Epithelial cell of prostate (primary cell): ENCODE measurements around the gene CHRNB1.

Source experiments
- DNase-seq: peaks from one replicate; pipeline ENCODE4 v3.0.0-alpha.2; 2011; ENCODE audit warnings: low read depth, low spot score
- H3K27ac ChIP-seq: fragments of 450-650 bp; 2 replicates; pipeline ENCODE4 v1.5.1; 2017; ENCODE audit warnings: mild to moderate bottlenecking

Gene CHRNB1

DNA sequence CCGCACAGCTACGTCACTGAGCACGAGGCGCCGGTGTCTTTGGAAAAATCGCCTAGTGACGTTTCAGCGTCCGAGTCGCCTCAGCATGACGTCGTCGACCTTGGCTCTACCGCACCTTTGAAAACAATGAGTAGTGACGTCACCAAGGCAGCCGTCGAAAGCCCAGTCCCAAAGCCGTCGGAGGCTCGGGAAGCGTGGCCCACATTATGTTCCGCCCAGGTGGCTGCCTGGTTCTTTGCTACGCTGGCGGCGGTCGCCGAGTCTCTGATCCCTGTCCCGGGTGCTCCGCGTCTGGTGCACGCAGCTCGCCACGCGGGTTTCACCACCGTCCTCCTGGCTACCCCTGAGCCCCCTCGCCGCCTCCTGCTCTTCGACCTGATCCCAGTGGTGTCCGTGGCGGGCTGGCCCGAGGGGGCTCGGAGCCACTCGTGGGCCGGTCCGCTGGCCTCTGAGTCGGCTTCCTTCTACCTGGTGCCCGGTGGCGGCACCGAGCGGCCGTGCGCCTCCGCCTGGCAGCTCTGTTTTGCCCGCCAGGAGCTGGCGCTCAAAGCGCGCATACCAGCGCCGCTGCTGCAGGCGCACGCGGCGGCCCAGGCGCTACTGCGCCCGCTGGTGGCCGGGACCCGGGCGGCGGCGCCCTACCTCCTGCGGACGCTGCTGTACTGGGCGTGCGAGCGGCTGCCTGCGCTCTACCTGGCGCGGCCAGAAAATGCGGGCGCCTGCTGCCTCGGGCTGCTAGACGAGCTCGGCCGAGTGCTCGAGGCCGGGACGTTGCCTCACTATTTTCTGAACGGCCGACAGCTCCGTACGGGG is 8.1 kb upstream of the CHRNB1 start:
- peak overlapping the region; percentile 89 for H3K27ac ChIP-seq
- peak; percentile 72 for DNase-seq

DNA sequence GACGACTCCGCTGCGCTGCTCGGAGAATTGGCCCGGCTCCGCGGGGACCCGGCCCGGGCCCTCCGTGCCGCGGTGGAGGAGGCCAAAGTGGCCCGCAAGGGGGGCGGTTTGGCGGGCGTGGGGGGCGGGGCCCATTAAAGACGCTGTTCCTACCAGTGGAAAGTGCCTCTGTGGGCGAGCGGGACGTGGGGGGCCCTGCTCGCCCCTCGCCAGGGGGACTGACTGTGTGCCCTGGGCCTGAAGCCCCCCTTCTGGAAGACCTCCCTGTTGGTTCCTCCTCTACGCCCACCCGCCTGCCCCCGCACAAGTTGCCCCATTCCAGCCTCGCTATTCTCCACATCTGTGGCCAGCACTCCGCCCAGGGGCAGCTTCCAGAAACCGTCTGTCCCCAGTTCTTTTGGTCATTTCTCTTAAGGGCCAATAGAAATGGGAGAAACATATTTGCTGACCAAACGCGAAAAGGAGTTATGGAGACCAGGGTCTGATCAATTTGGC is 7.4 kb upstream of the CHRNB1 start:
- no peak for DNase-seq

DNA sequence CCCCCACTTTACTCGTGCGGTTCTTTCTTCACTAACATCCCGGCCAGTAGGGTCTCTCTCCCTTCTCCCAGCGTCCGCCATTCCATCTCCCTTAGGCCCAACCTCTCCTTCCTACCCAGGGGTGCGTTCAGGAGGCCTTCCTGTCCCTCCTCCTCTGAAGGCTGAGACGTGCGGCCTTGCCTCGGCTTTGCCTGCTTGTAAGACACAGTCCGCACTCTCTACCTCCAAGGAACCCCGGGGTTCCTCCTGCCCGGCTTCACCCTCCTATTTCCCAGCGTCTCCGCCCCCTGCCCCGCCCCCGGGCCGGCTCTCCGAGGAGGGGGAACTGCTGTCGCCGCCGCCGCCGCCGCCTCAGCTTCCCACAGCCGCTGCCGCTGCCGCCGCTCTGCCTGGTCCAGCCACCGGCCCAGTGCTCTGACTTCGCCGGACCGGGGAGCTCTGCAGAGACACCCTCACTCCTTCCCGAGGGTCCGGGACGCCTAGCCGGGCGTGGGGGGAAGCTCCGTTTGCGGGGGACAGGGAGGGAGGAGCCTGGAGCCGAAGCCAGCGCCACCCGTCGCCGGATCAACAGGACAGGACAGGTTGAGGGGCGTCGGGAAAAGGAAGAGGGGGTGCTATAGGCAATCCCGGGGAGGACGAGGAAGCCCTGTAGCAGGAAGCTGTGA is 6.8 kb upstream of the CHRNB1 start:
- peak overlapping the region; percentile 89 for H3K27ac ChIP-seq
- DNase-seq = no peak

More for the DNA sequence above, 7.4 kb upstream of the CHRNB1 start:
- peak overlapping the region; percentile 89 for H3K27ac ChIP-seq

DNA sequence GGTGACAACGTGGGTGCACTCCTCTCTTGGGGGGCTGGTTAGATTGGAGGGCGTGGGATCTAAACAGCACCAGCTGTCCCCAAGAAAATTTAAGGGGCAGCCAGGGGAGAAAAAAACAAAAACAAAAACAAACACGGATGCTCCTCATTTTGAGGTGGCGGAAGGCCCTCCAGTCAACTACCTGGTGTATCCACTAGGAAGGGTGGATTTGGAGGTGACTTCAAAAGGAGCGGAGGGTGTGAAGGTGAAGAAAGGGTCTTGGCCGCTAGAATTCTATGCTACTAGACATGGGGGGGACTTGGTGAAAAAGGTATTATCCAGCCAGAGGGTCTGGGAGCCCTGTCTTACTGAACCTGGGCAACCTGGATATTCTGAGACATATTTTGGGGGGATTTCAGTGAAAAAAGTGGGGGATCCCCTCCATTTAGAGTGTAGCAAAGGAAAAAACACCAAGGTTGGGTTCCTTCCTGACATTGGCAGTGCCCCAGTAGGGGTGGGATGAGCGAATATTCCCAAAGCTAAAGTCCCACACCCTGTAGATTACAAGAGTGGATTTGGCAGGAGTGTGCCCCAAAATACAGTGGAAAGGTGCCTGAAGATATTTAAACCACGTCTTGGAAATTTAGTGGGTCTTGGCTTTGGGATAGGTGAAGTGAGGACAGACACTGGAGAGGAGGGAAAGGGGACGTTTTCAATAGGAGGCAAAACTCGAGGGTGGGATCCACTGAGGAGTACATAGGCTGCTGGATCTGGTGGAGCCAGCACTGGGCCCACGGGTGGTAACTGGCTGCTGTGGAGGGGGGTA is 6.0 kb upstream of the CHRNB1 start:
- H3K27ac ChIP-seq = peak overlapping the region; percentile 89
- no peak for DNase-seq

DNA sequence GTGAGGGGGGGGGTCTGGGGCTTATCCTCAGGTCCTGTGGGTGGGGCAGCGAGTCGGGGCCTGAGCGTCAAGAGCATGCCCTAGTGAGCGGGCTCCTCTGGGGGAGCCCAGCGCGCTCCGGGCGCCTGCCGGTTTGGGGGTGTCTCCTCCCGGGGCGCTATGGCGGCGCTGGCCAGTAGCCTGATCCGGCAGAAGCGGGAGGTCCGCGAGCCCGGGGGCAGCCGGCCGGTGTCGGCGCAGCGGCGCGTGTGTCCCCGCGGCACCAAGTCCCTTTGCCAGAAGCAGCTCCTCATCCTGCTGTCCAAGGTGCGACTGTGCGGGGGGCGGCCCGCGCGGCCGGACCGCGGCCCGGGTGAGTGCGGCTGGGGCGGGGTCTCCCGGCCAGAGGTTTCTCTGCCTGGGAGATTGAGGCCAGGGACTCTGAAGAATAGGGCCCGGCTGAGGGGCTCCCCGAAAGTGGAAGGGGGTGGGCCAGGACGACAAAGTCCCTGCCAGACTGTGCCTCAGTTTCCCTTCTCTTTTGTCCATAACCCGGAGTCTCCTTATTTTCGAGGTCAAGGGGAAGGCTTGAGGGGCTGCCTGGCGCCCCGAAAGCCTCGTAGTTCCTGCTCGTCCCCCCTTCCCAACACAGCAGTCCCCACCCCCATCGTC is 5.3 kb upstream of the CHRNB1 start, which contains the start of gene FGF11:
FGF11 (plus strand) TSS at position 51 of the 651 bp plus-strand sequence; CDS start at position 160, 109 bp downstream.
- H3K27ac ChIP-seq = peak within 1 kb of the TSS; percentile 89
- DNase-seq = no peak

DNA sequence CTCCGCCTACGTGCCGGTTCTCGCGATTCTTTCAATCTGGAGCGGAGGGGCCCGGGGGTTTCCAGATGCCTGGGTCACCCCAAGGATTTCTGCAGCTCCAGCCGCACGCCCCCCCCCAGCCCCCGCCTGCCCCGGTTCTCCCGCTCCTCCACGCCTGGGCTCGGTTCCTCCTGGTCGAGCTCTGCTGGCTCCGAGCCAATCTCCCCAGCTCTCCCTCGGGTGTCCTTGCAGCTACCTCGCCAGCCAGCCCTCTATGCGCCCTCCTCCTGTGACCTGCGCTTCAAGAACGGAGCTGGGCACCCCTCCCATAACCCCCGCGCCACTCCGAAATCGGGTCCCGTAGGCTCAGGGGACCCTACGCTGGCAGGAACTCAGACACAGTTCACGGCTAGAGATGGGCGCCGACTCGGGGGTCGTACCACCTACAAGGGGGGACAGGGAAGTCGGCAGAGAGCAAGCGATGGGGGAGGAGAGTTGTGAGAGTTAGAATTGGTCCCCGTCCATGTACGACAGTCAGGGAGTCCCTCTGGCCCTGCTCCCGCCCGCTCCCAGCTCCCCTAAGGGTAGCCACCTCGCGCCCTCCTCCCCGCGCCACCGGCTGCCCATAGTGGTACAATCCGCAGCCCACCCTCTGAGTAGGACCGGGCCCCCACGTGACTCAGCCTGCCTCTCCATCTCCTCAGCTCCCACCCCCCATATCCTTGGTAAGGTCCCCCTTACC is 4.6 kb upstream of the CHRNB1 start:
- H3K27ac ChIP-seq = peak overlapping the region; percentile 89
- DNase-seq = no peak

DNA sequence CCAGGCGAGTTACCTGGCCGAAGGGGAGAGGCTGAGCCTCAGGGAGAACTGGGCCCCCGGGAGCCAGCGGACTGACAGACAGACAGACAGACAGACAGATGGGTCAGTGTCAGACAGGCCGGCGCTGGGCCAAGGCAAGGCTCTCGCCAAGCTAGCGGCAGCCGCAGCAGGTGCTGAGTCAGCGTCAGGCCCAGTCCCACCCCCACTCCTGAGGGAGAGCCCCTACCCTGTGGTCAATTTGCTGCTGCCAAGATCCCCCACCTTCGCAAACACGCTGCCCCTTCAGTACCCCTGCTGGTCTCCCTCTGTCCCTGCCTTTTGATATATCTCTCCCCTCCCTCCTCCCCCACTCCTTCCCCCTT is 4.0 kb upstream of the CHRNB1 start:
- no peak for DNase-seq

DNA sequence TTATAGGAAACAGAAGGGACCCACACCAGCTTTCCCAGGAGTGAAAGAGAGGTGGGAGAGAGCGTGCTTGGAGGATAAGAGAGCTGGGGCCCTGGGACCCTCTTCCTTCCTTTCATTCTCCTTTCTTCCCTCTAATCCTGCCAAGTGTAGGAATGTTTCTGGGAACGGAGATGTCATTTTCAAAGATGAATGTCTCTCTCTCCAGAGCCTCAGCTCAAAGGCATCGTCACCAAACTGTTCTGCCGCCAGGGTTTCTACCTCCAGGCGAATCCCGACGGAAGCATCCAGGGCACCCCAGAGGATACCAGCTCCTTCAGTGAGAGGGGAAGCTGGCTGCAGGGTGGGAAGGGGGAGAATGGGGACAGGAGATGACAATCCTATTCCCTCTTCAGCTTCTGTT is 3.6 kb upstream of the CHRNB1 start:
- no peak for DNase-seq

More for the DNA sequence above, 4.0 kb upstream of the CHRNB1 start:
- peak overlapping the region; percentile 89 for H3K27ac ChIP-seq

DNA sequence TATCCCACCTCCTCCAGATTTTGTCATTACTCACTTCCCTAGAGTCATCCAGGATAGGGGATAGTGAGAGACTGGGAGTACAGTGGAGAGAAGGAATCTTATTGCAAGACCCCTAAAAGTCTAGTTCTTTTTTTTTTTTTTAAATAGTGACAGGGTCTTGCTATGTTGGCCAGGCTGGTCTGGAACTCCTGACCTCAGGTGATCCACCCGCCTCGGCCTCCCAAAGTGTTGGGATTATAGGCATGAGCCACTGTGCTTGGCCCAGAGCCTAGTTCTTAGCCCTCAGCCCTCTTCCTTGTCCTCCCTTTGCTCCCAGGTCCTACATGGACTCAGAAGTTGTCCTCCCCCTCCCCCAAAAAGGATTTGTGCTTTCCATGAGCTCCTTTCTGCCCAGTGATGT is 2.7 kb upstream of the CHRNB1 start:
- H3K27ac ChIP-seq = peak overlapping the region; percentile 94
- DNase-seq = no peak

More for the DNA sequence above, 3.6 kb upstream of the CHRNB1 start:
- H3K27ac ChIP-seq = no peak overlapping the region

DNA sequence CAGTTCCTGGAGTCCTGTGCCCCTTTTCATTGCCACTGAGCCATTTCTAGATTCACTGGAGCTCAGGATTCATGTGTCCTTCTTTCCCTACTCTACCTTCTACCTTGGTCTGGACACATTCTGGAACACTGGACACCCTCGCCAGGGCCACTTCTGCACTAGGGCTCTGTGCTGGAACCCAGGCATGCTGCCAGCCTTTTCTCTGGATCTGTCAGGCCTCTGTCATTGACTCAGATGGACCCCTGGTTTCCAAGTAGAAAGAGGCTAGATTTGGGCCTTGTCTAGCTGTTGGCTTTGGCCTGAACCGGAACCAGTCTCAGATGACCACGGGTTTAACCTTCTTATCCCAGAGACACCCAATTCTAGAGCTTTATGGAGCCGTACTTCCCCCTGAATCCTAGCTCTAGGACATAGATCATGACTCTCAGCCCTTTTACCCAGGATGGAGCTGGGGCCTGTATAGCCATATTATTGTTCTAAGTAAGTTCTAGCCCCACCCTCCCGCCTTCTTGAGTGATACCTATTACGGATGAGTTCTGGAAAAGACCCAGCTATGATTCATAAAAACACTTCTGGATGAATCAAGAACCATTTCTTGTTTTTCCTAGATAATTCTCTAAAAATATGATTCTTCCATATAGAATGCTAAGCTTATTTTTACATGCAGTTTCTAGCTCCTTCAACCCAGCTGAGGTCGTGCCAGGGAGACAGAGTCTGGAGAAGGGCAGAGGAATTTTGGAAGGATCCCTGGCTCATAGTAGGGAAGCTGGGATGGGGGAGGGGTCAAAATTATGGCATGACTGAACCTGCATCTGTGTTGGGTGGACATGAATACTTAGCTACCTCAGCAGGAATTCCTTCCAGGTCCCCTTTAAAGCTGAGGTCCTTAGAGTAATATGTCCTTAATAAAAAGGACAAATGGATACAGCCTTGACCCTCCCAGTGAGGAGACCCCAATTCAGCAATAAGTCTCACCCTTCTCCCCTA is 1.1 kb upstream of the CHRNB1 start:
- H3K27ac ChIP-seq = peak overlapping the region; percentile 94
- DNase-seq = peak; percentile 72

DNA sequence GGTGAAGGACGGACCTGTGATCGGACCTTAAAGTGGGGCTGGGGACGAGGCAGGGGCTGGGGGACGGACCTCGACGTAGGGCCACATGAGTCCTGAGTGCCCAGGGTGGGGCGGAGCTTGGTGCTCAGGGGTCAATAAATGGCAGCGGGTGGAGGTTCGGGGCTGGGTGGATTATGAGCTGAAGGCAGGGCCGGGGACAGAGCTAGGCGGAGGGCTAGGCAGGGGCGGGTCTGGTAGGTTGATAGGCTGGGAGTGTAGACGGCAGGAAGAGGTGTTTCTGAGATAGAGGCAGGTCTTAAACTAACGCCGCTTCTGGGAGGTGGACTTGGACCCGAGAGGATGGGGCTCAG is 733 bp downstream of the CHRNB1 start:
- DNase-seq = no peak
- H3K27ac ChIP-seq = peak overlapping the region; percentile 94

DNA sequence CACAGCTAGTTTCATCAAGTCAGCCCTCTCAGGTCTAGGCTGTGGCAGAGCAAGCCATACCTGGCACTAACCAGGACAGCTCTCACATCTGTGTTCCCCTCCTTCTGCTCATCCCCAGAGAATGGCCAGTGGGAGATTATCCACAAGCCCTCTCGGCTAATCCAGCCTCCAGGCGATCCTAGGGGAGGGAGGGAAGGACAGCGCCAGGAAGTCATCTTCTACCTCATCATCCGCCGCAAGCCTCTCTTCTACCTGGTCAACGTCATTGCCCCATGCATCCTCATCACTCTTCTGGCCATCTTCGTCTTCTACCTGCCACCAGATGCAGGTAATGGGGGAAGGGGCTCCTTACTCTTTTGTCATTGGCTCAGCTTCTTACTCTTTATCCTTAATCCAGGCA is 3.6 kb downstream of the CHRNB1 start:
- no peak for DNase-seq
- no peak overlapping the region for H3K27ac ChIP-seq

DNA sequence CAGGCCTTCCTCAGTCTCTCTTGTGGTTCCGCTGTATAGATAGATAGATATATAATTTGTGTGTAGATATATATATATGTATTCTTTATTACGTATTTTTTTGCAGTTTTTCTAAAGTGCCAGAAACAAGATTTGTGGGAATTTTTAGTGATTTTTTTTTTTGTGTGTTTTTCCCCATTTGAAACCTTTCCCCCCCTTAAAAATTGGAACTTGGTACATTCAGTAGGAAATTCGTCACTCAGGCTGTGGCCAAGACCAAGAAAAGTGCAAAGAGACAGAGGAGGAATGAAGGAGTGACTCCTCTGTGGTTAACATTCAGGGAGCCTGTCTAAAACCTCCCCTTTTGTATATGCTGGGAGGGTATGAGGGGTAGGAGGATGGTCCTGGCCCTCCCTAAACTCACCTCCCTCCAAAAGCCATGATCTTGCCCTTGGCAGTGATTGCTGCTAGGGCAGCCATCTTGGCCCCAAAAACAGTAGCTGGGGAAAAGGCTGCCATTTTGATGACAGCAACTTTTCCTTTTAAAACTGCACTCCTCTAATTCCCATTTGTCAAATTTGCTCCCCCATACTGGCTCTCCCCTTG is 15.2 kb downstream of the CHRNB1 start:
- H3K27ac ChIP-seq = peak overlapping the region; percentile 36
- no peak for DNase-seq

DNA sequence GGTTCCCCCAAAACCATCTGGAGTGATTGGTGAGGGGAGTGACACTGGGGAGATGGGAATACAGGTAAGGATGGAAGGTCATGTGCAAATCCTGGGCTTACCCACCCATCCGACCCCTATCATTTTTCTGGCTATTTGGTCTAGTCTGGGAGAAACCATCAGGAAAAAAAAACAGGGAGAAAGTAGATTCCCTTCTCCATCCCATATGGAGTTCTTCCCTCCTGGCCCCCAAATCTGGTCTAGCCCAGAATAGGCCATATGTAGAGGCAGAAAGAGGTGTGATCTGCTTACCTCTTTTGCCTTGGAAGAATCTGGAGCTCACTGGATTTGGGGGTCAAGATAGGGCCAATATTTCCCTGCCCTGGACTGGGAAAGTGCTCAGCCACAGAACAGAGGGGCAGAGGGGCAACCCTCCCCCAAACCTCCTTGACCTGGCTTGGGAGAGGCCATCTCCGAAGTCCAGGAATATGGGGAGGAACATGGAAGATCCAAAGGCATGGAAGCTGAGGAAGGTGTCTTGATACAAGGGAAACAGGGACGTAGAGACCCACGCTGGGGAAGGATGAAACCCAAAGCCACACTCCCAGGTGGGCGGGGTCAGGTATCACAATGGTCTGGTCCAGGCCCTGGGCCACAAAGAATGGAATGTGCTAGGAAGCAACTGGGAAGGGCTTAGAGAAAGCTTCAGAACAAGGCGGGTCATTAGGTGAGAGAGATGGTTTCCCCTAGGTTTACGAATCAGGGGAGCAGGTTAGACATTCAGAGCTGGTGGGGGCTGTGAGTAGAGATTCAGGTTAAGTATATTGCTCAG is 16.2 kb downstream of the CHRNB1 start:
- no peak for DNase-seq
- peak overlapping the region; percentile 36 for H3K27ac ChIP-seq

DNA sequence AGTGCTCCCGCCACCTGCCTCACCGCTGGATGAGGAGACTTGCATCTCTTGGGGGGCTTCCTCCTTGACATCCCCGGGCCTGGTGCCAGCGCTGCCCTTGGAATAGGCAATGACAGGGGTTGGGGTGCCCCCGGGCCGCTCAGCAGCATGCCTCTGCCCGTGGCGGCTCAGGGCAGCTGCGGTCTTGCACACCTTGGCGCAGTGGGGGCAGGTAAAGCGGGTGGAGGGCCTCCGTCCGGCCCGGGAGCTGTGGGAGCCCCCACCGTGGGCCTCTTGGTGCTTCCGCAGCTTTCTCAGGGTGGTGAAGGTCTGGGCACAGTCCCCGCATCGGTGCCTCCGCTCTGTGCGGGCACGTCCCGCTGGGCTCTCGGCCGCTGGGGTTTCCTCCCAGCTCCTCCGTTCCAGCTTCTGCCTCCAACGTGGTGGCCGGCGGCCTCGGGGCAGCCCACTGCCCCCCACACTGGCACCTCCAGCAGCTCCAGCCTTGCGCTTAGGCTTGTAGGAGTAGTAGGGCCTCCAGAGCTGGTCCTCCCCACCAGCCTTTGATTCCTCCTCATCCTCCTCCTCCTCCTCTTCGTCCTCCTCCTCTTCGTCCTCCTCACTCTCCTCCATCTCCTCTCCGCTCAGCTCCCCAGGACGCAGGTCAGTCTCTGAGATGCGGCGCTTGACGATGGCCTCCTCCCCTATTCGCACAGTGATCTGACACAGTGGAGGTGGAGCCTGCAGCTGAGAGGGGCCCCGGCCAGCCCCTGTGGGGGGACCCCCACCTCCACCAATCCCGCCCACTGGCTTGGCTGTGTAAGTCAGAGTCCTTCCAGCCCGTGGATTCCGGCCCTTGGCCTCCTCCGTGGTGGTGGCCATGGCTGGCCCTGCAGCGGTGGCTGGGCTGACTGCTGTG is 17.9 kb downstream of the CHRNB1 start:
- no peak for DNase-seq
- H3K27ac ChIP-seq = no peak overlapping the region

DNA sequence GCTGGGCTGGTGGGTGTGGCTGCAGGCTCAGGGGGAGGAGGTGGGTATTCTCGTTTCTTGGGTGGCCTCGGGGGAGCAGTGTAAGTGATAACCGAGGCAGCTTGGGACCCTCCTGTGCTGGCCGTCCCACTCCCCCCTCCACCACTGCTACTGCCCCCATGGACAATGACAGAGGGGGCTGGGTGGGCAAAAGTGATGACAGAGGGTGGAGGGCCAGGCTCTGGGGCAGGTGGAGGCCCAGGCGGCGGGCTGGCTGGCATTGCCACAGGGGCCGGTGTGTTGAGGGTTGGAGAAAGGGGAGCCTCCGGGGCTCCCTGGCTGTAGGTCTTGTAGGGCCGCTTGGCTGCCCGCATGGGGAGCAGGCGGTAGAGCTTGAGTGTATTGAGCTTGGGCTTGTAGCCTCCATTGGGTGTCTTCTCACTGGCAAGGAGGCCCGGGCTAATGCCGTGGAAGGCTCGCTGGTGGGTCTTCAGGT is 18.5 kb downstream of the CHRNB1 start:
- no peak for DNase-seq
- peak overlapping the region; percentile 35 for H3K27ac ChIP-seq
